Gastroesophageal sphincter (tissue), 4 donors: Measurements from ENCODE around the gene ANKRD13A. TPM values are rescaled to one million over a fixed set of nuclear protein-coding genes. Genes with fewer than 3 reads are reported as not detected.
"Not testable (repeated sequence)": the region's sequence is repeated elsewhere in the genome, so short reads cannot be mapped to it uniquely, and the experiment has no call there.

ENCODE experiments used
- ATAC-seq: fragments of 150-250 bp; one replicate; pipeline ENCODE4 v1.9.1; 2016; ENCODE audit warnings: mild to moderate bottlenecking, moderate library complexity
- H3K27ac ChIP-seq, 4 donors: fragments of 200-600 bp; sonication (generic) in 3 of 4; 1 replicate in 3 of 4; 2 replicates in 1 of 4; pipeline ENCODE4 v1.5.1; 2016 to 2019
- H3K27me3 ChIP-seq: fragments of 200-600 bp; sonication (generic); one replicate; pipeline ENCODE4 v1.5.1; 2019
- H3K36me3 ChIP-seq, 2 donors: fragments of 200-600 bp; sonication (generic); one replicate each; pipeline ENCODE4 v1.5.1; 2019; ENCODE audit warnings: control low read depth in 1 of 2
- H3K4me1 ChIP-seq, 3 donors: fragments of 200-600 bp; sonication (generic); 1 replicate in 2 of 3; 2 replicates in 1 of 3; pipeline ENCODE4 v1.5.1; 2016 to 2019; ENCODE audit warnings: control low read depth in 2 of 3
- H3K4me3 ChIP-seq, 2 donors: fragments of 200-600 bp; sonication (generic); one replicate each; pipeline ENCODE4 v1.5.1; 2019; ENCODE audit warnings: mild to moderate bottlenecking in 1 of 2, moderate library complexity in 1 of 2
- H3K9me3 ChIP-seq, 3 donors: fragments of 200-600 bp; sonication (generic); one replicate each; pipeline ENCODE4 v1.5.1; 2017 to 2019; ENCODE audit warnings: control low read depth in 2 of 3
- CTCF ChIP-seq, 4 experiments: fragments of 200-600 bp in 2 of 4; fragments of 450-650 bp in 2 of 4; sonication (generic) in 1 of 4; IDR thresholded peaks; one replicate each; pipeline ENCODE4 v1.5.1; 2017 to 2019; ENCODE audit warnings: antibody characterized with exemption in 4 of 4, mild to moderate bottlenecking in 2 of 4, moderate library complexity in 2 of 4
- EP300 ChIP-seq: sonication (generic); formaldehyde crosslinking; IDR thresholded peaks from one replicate; pipeline ENCODE4 v1.6.1; 2017; ENCODE audit warnings: antibody characterized with exemption, mild to moderate bottlenecking
- POLR2A ChIP-seq, 2 donors: fragments of 450-650 bp; IDR thresholded peaks; one replicate each; pipeline ENCODE4 v1.6.1; 2017; ENCODE audit warnings: antibody characterized with exemption in 2 of 2, mild to moderate bottlenecking in 2 of 2, moderate library complexity in 1 of 2
- POLR2AphosphoS5 ChIP-seq: sonication (generic); formaldehyde crosslinking; IDR thresholded peaks from one replicate; pipeline ENCODE4 v1.6.1; 2017; ENCODE audit warnings: antibody characterized with exemption
- WGBS, 2 donors: methylation state at CpG; one replicate each; pipeline ENCODE4 v1.1.5; 2018; ENCODE audit warnings: low coverage in 1 of 2; 5-methylcytosine and 5-hydroxymethylcytosine counted together
- total RNA-seq, 4 donors: library from RNA; depleted of rRNA; stranded (reverse); fragments of >200 nt; gene quantifications; one replicate each; pipeline ENCODE4 v1.1.0, GENCODE V29; 2016

ANKRD13A gene
- total RNA-seq, 4 donors from 2014 or later = 141 to 182 (median 153) TPM

GRCh38 chr12:110004598-110004997, 5.4 kb downstream of the ANKRD13A start:
- no peaks in the 10 kb centered on the region for H3K27me3 ChIP-seq
- peaks cover 0 to 53% (median 6%) of the 10 kb centered on the region in 3 donors for H3K4me1 ChIP-seq
- 54 to 78% methylated on average over 4 of the region's 4 CpGs for WGBS, 2 donors
- no peak overlapping the region for H3K4me3 ChIP-seq
- H3K36me3 ChIP-seq = no peaks in the 10 kb centered on the region
- H3K9me3 ChIP-seq = no peaks in the 10 kb centered on the region
- TF ChIP-seq POLR2A (IDR thresholded peaks at IDR 0.05) = no peak
- TF ChIP-seq CTCF (IDR thresholded peaks at IDR 0.05) = no peak
- TF ChIP-seq POLR2AphosphoS5 = no peak
- ATAC-seq = no peak
- H3K27ac ChIP-seq = no peak overlapping the region

GRCh38 chr12:110005319-110005973, 6.2 kb downstream of the ANKRD13A start:
- no peak overlapping the region for H3K27ac ChIP-seq
- 89 to 94% methylated on average over 6 to 7 of the region's 7 CpGs for WGBS, 2 donors
- H3K27me3 ChIP-seq = no peaks in the 10 kb centered on the region

GRCh38 chr12:110006115-110006514, 6.9 kb downstream of the ANKRD13A start:
- Histone ChIP-seq H3K36me3 (no peaks in the 10 kb centered on the region), H3K4me3 (no peak overlapping the region), H3K4me1 (peaks cover 0 to 50% (median 3%) of the 10 kb centered on the region in 3 donors), H3K9me3 (no peaks in the 10 kb centered on the region), H3K27me3 (no peaks in the 10 kb centered on the region), H3K27ac (no peak overlapping the region)
- no peak for TF ChIP-seq CTCF (IDR thresholded peaks at IDR 0.05)
- no peak for TF ChIP-seq POLR2A (IDR thresholded peaks at IDR 0.05)
- no peak for TF ChIP-seq EP300
- no peak for TF ChIP-seq POLR2AphosphoS5
- no peak for ATAC-seq
- WGBS, 2 donors = 91 to 98% methylated on average over 4 of the region's 4 CpGs

More at GRCh38 chr12:110005319-110005973, 6.2 kb downstream of the ANKRD13A start:
- TF ChIP-seq POLR2AphosphoS5 = no peak
- no peak for TF ChIP-seq EP300
- no peak for TF ChIP-seq POLR2A (IDR thresholded peaks at IDR 0.05)
- no peak for TF ChIP-seq CTCF (IDR thresholded peaks at IDR 0.05)
- Histone ChIP-seq H3K9me3 (no peaks in the 10 kb centered on the region), H3K4me1 (peaks cover 0 to 50% (median 4%) of the 10 kb centered on the region in 3 donors), H3K4me3 (no peak overlapping the region), H3K36me3 (no peaks in the 10 kb centered on the region)
- no peak for ATAC-seq

- TF ChIP-seq POLR2AphosphoS5 (no peak), POLR2A (IDR thresholded peaks at IDR 0.05) (no peak), EP300 (no peak), CTCF (IDR thresholded peaks at IDR 0.05) (no peak)
- H3K4me3 ChIP-seq = no peak overlapping the region
- no peak for ATAC-seq
- no peaks in the 10 kb centered on the region for H3K9me3 ChIP-seq
- H3K4me1 ChIP-seq = peaks cover 0 to 45% (median 0%) of the 10 kb centered on the region in 3 donors
- H3K27ac ChIP-seq = no peak overlapping the region
- H3K27me3 ChIP-seq = no peaks in the 10 kb centered on the region
- peaks cover 0 to 11% of the 10 kb centered on the region in 2 donors for H3K36me3 ChIP-seq
These were observed 8.7 kb downstream of the ANKRD13A start for GRCh38 chr12:110007881-110008280.

- Histone ChIP-seq H3K36me3 (peaks cover 0 to 21% of the 10 kb centered on the region in 2 donors), H3K4me1 (peaks cover 0 to 38% (median 0%) of the 10 kb centered on the region in 3 donors)
- not testable (repeated sequence) for H3K4me3 ChIP-seq, ATAC-seq, H3K27me3 ChIP-seq, H3K9me3 ChIP-seq, H3K27ac ChIP-seq
- WGBS, 2 donors = 93 to 97% methylated on average over 7 to 14 of the region's 15 CpGs
These were observed 9.6 kb downstream of the ANKRD13A start for GRCh38 chr12:110008681-110009398.
